Testis (tissue), 3 donors: ENCODE measurements around the gene SMCO4. TPM values are rescaled to one million over a fixed set of nuclear protein-coding genes. Genes with fewer than 3 reads are reported as not detected.

ENCODE experiments used
- DNase-seq: peaks from one replicate; pipeline ENCODE4 v3.0.0-alpha.2; 2019
- H3K27ac ChIP-seq, 2 donors: fragments of 200-600 bp; sonication (generic); one replicate each; pipeline ENCODE4 v1.5.1; 2019
- H3K27me3 ChIP-seq: fragments of 200-600 bp; sonication (generic); one replicate; pipeline ENCODE4 v1.5.1; 2019
- H3K36me3 ChIP-seq: fragments of 200-600 bp; sonication (generic); one replicate; pipeline ENCODE4 v1.5.1; 2017; ENCODE audit warnings: low read depth; ENCODE audit errors: missing control alignments
- H3K4me1 ChIP-seq: fragments of 200-600 bp; sonication (generic); one replicate; pipeline ENCODE4 v1.5.1; 2019
- H3K4me3 ChIP-seq, 2 donors: fragments of 200-600 bp; sonication (generic); one replicate each; pipeline ENCODE4 v1.5.1; 2017 to 2019
- H3K9me3 ChIP-seq: fragments of 200-600 bp; sonication (generic); one replicate; pipeline ENCODE4 v1.5.1; 2017
- CTCF ChIP-seq, 3 experiments: fragments of 450-650 bp in 2 of 3; fragments of 200-600 bp in 1 of 3; sonication (generic) in 1 of 3; IDR thresholded peaks; one replicate each; pipeline ENCODE4 v1.5.1; 2016 to 2019; ENCODE audit warnings: antibody characterized with exemption in 3 of 3, mild to moderate bottlenecking in 2 of 3, moderate library complexity in 1 of 3
- POLR2A ChIP-seq: fragments of 450-650 bp; IDR thresholded peaks from one replicate; pipeline ENCODE4 v1.6.1; 2017; ENCODE audit warnings: antibody characterized with exemption, mild to moderate bottlenecking, moderate library complexity
- WGBS, 2 donors: methylation state at CpG; one replicate each; pipeline ENCODE4 v1.1.5; 2018; 5-methylcytosine and 5-hydroxymethylcytosine counted together
- intact Hi-C: fragments of 100-400 bp; cut with DNase I; formaldehyde crosslinking; loops from one replicate; pipeline ENCODE4 v1.15.1; 2023; ENCODE audit warnings: low total_unique reads
- polyA plus RNA-seq: library from polyadenylated mRNA; stranded (reverse); fragments of 350-450 nt; fragmentation: Illumina TruSeq; extraction: RNeasy Lipid Tissue Mini Kit (QIAGEN cat#74804); gene quantifications from one replicate; pipeline ENCODE4 v1.2.3, GENCODE V29; 2014; ENCODE audit warnings: low read depth, low replicate concordance; ENCODE audit not compliant: insufficient read depth
- total RNA-seq, 2 donors: library from RNA; depleted of rRNA; stranded (reverse); fragments of >200 nt; gene quantifications; one replicate each; pipeline ENCODE4 v1.2.3, GENCODE V29; 2016

Gene SMCO4
- total and polyA plus RNA-seq, 3 donors from 2014 or later = 33.6 to 59.9 (median 34.2) TPM

- H3K9me3 ChIP-seq = no peaks in the 10 kb centered on the region
- no peak overlapping the region for H3K4me3 ChIP-seq
- WGBS, 2 donors = 80 to 82% methylated on average over 8 of the region's 8 CpGs
- intact Hi-C loops = no loop called here
- H3K27me3 ChIP-seq = no peaks in the 10 kb centered on the region
- H3K4me1 ChIP-seq = peaks cover 32% of the 10 kb centered on the region
- no peaks in the 10 kb centered on the region for H3K36me3 ChIP-seq
- TF ChIP-seq POLR2A (no peak), CTCF (IDR thresholded peaks at IDR 0.05) (no peak)
- peak overlapping the region in 1 of 2 donors; percentile 94 for H3K27ac ChIP-seq
- DNase-seq = no peak
Observed at GRCh38 chr11:93526641-93527583, 16.3 kb downstream of the SMCO4 start.

GRCh38 chr11:93526346-93526633 is 16.9 kb downstream of the SMCO4 start:
- intact Hi-C loops = no loop called here
- H3K36me3 ChIP-seq = no peaks in the 10 kb centered on the region
- H3K27me3 ChIP-seq = no peaks in the 10 kb centered on the region
- WGBS, 2 donors = 43 to 54% methylated on average over 3 of the region's 3 CpGs
- peaks cover 32% of the 10 kb centered on the region for H3K4me1 ChIP-seq
- TF ChIP-seq POLR2A (no peak), CTCF (IDR thresholded peaks at IDR 0.05) (no peak)
- H3K4me3 ChIP-seq = no peak overlapping the region
- no peak for DNase-seq
- H3K9me3 ChIP-seq = no peaks in the 10 kb centered on the region
- no peak overlapping the region for H3K27ac ChIP-seq

- intact Hi-C loops = no loop called here
- Histone ChIP-seq H3K9me3 (no peaks in the 10 kb centered on the region), H3K4me1 (peaks cover 32% of the 10 kb centered on the region), H3K27me3 (no peaks in the 10 kb centered on the region), H3K36me3 (no peaks in the 10 kb centered on the region), H3K4me3 (no peak overlapping the region), H3K27ac (no peak overlapping the region)
- TF ChIP-seq CTCF (IDR thresholded peaks at IDR 0.05) = no peak
- no peak for TF ChIP-seq POLR2A
- 46 to 53% methylated on average over 7 of the region's 7 CpGs for WGBS, 2 donors
- DNase-seq = no peak
Observed at GRCh38 chr11:93525601-93526345, 17.4 kb downstream of the SMCO4 start.

- DNase-seq = no peak
- no peak for TF ChIP-seq POLR2A
- TF ChIP-seq CTCF (IDR thresholded peaks at IDR 0.05) = no peak
- intact Hi-C loops = no loop called here
- 88 to 94% methylated on average over 2 of the region's 2 CpGs for WGBS, 2 donors
- H3K27me3 ChIP-seq = no peaks in the 10 kb centered on the region
- peaks cover 26% of the 10 kb centered on the region for H3K4me1 ChIP-seq
- H3K4me3 ChIP-seq = no peak overlapping the region
- no peaks in the 10 kb centered on the region for H3K9me3 ChIP-seq
- no peak overlapping the region for H3K27ac ChIP-seq
- no peaks in the 10 kb centered on the region for H3K36me3 ChIP-seq
Observed at GRCh38 chr11:93524858-93525257, 18.3 kb downstream of the SMCO4 start.
